Natural killer cell (primary cell): ENCODE results near the gene KCNJ12. TPM values are rescaled to one million over a fixed set of nuclear protein-coding genes. Genes with fewer than 3 reads are reported as not detected.

Experiments
- ATAC-seq, 3 donors: fragments of 150-1000 bp in 2 of 3; fragments of 200-7000 bp in 1 of 3; cut with Tn5 transposase; 1 replicate in 1 of 3; 2 replicates in 2 of 3; pipeline ENCODE4 v1.10.0; 2021; ENCODE audit warnings: mild to moderate bottlenecking in 2 of 3, moderate library complexity in 2 of 3
- DNase-seq, 2 donors: peaks; one replicate each; pipeline versions ENCODE4 v3.0.0 to v3.0.0-alpha.2; 2013 to 2021; ENCODE audit warnings: mixed read lengths in 1 of 2
- H3K27ac ChIP-seq: one replicate; pipeline ENCODE4 v1.5.1; 2013; ENCODE audit warnings: mild to moderate bottlenecking, low read length
- H3K27me3 ChIP-seq: one replicate; pipeline ENCODE4 v1.6.1; 2013; ENCODE audit warnings: low read length; ENCODE audit not compliant: control insufficient read depth, insufficient read depth
- H3K36me3 ChIP-seq: one replicate; pipeline ENCODE4 v1.6.1; 2013; ENCODE audit warnings: low read length; ENCODE audit not compliant: control insufficient read depth, insufficient read depth
- H3K4me1 ChIP-seq: one replicate; pipeline ENCODE4 v1.6.1; 2013; ENCODE audit warnings: low read length; ENCODE audit not compliant: control insufficient read depth, insufficient read depth
- H3K4me3 ChIP-seq: one replicate; pipeline ENCODE4 v1.5.1; 2013; ENCODE audit warnings: low read length
- H3K9me3 ChIP-seq: one replicate; pipeline ENCODE4 v1.6.1; 2013; ENCODE audit warnings: low read length; ENCODE audit not compliant: control insufficient read depth, insufficient read depth
- H3K27ac Mint-ChIP-seq, 2 donors: one replicate each; pipeline ENCODE4 v1.8.0; 2022; ENCODE audit warnings: mild to moderate bottlenecking in 2 of 2, mixed read lengths in 2 of 2, moderate library complexity in 1 of 2
- H3K27me3 Mint-ChIP-seq, 2 donors: one replicate each; pipeline ENCODE4 v1.8.0; 2022; ENCODE audit warnings: low read depth in 2 of 2, mixed read lengths in 2 of 2
- H3K36me3 Mint-ChIP-seq: one replicate; pipeline ENCODE4 v1.8.0; 2022; ENCODE audit warnings: mixed read lengths
- H3K4me1 Mint-ChIP-seq, 2 donors: one replicate each; pipeline ENCODE4 v1.8.0; 2022; ENCODE audit warnings: mixed read lengths in 2 of 2
- H3K4me3 Mint-ChIP-seq: one replicate; pipeline ENCODE4 v1.8.0; 2022; ENCODE audit warnings: mild to moderate bottlenecking, moderate library complexity, mixed read lengths
- H3K9me3 Mint-ChIP-seq, 2 donors: one replicate each; pipeline ENCODE4 v1.8.0; 2022; ENCODE audit warnings: mixed read lengths in 2 of 2
- CTCF ChIP-seq: fragments of 200-600 bp; IDR thresholded peaks from one replicate; pipeline ENCODE4 v1.8.0; 2022; ENCODE audit warnings: antibody characterized with exemption
- WGBS: methylation state at CpG from one replicate; pipeline ENCODE4 v1.1.7; 2013; ENCODE audit warnings: missing lambda C conversion rate; ENCODE audit not compliant: insufficient coverage; 5-methylcytosine and 5-hydroxymethylcytosine counted together
- intact Hi-C: fragments of 100-400 bp; cut with micrococcal nuclease; formaldehyde crosslinking; loops from one replicate; pipeline ENCODE4 v1.14.2; 2022
- total RNA-seq, 4 donors: library from RNA; stranded (reverse); fragments of 120-200 nt in 1 of 4; gene quantifications; one replicate each; pipeline versions ENCODE4 v1.2.3 to v1.2.4, GENCODE V29; 2013 to 2022

The KCNJ12 gene
- total RNA-seq, 3 donors from 2014 or later (not counting 1 experiment from before 2014, with no cell fraction given): 0.14 TPM; not detected in 2

GRCh38 chr17:21378553-21378952 lies 2.4 kb downstream of the KCNJ12 start:
- Mint-ChIP-seq H3K27ac (no peak overlapping the region), H3K4me1 (peaks cover 0 to 4% of the 10 kb centered on the region in 2 donors), H3K4me3 (no peak overlapping the region), H3K9me3 (no peaks in the 10 kb centered on the region), H3K27me3 (peaks cover 8 to 12% of the 10 kb centered on the region in 2 donors), H3K36me3 (no peaks in the 10 kb centered on the region)
- Histone ChIP-seq H3K36me3 (no peaks in the 10 kb centered on the region), H3K9me3 (no peaks in the 10 kb centered on the region), H3K27ac (no peak overlapping the region), H3K27me3 (peaks cover 35% of the 10 kb centered on the region), H3K4me1 (peaks cover 25% of the 10 kb centered on the region), H3K4me3 (no peak overlapping the region)
- no peak for TF ChIP-seq CTCF
- 52% methylated on average over 4 of the region's 5 CpGs for WGBS
- intact Hi-C loops: no loop called here
- DNase-seq (no peak), ATAC-seq (no peak)

- no peaks in the 10 kb centered on the region for H3K36me3 ChIP-seq
- no peaks in the 10 kb centered on the region for H3K9me3 ChIP-seq
- no peak overlapping the region for H3K27ac Mint-ChIP-seq
- 90% methylated on average over 17 of the region's 17 CpGs for WGBS
- H3K36me3 Mint-ChIP-seq: no peaks in the 10 kb centered on the region
- no peak overlapping the region for H3K4me3 ChIP-seq
- TF ChIP-seq CTCF: no peak
- peaks cover 34% of the 10 kb centered on the region for H3K27me3 ChIP-seq
- ATAC-seq: no peak
- peaks cover 0 to 4% of the 10 kb centered on the region in 2 donors for H3K4me1 Mint-ChIP-seq
- peaks cover 8 to 12% of the 10 kb centered on the region in 2 donors for H3K27me3 Mint-ChIP-seq
- H3K27ac ChIP-seq: no peak overlapping the region
- H3K9me3 Mint-ChIP-seq: no peaks in the 10 kb centered on the region
- no peak overlapping the region for H3K4me3 Mint-ChIP-seq
- no peak for DNase-seq
- peaks cover 22% of the 10 kb centered on the region for H3K4me1 ChIP-seq
- intact Hi-C loops: no loop called here
Measured at GRCh38 chr17:21379080-21379711, 3.0 kb downstream of the KCNJ12 start.

- 92% methylated on average over 3 of the region's 3 CpGs for WGBS
- Mint-ChIP-seq H3K36me3 (no peaks in the 10 kb centered on the region), H3K9me3 (no peaks in the 10 kb centered on the region), H3K4me1 (peaks cover 0 to 4% of the 10 kb centered on the region in 2 donors), H3K27me3 (peaks cover 1 to 4% of the 10 kb centered on the region in 2 donors), H3K27ac (no peak overlapping the region), H3K4me3 (no peak overlapping the region)
- H3K27me3 ChIP-seq: peaks cover 23% of the 10 kb centered on the region
- intact Hi-C loops: no loop called here
- H3K36me3 ChIP-seq: no peaks in the 10 kb centered on the region
- H3K27ac ChIP-seq: no peak overlapping the region
- no peak overlapping the region for H3K4me3 ChIP-seq
- no peak for TF ChIP-seq CTCF
- no peaks in the 10 kb centered on the region for H3K9me3 ChIP-seq
- H3K4me1 ChIP-seq: peaks cover 22% of the 10 kb centered on the region
- no peak for ATAC-seq
- DNase-seq: no peak
Measured at GRCh38 chr17:21380659-21381058, 4.5 kb downstream of the KCNJ12 start.
